K562 (cell line): ENCODE results near the gene AKT3.

Source experiments
- ZNF274 ChIP-seq: IDR thresholded peaks from 2 replicates; pipeline ENCODE4 v1.6.1; 2011; ENCODE audit warnings: low read depth, mild to moderate bottlenecking, low read length, moderate library complexity, borderline replicate concordance
- TF ChIP-seq, protein P1 (sequence below), 2 experiments: fragments of 450-650 bp; IDR thresholded peaks; 2 replicates each; pipeline ENCODE4 v1.6.1; 2016; ENCODE audit warnings: mild to moderate bottlenecking in 2 of 2, borderline replicate concordance in 1 of 2, low read depth in 1 of 2, moderate library complexity in 1 of 2

DNA sequence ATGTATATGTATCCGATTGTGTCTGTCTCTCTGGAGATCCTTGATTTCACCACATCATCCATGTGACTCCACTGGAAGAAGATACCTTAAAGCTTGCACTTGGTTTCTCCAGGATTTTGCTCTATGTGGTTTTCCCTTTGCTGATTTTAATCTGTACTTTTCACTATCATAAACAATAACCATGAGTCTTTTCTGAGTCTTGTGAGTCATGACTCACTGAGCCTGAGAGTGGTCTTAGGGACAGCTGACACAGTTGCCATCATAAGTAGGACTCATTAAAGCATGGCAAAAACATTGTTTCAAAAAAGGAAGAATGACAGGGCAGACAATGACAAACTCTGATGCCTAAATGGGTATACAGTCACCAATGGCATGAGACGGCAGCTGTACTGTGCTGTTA lies 226.2 kb downstream of the AKT3 start:
- TF ChIP-seq ZNF274 = no peak
- TF ChIP-seq, protein P1, sequence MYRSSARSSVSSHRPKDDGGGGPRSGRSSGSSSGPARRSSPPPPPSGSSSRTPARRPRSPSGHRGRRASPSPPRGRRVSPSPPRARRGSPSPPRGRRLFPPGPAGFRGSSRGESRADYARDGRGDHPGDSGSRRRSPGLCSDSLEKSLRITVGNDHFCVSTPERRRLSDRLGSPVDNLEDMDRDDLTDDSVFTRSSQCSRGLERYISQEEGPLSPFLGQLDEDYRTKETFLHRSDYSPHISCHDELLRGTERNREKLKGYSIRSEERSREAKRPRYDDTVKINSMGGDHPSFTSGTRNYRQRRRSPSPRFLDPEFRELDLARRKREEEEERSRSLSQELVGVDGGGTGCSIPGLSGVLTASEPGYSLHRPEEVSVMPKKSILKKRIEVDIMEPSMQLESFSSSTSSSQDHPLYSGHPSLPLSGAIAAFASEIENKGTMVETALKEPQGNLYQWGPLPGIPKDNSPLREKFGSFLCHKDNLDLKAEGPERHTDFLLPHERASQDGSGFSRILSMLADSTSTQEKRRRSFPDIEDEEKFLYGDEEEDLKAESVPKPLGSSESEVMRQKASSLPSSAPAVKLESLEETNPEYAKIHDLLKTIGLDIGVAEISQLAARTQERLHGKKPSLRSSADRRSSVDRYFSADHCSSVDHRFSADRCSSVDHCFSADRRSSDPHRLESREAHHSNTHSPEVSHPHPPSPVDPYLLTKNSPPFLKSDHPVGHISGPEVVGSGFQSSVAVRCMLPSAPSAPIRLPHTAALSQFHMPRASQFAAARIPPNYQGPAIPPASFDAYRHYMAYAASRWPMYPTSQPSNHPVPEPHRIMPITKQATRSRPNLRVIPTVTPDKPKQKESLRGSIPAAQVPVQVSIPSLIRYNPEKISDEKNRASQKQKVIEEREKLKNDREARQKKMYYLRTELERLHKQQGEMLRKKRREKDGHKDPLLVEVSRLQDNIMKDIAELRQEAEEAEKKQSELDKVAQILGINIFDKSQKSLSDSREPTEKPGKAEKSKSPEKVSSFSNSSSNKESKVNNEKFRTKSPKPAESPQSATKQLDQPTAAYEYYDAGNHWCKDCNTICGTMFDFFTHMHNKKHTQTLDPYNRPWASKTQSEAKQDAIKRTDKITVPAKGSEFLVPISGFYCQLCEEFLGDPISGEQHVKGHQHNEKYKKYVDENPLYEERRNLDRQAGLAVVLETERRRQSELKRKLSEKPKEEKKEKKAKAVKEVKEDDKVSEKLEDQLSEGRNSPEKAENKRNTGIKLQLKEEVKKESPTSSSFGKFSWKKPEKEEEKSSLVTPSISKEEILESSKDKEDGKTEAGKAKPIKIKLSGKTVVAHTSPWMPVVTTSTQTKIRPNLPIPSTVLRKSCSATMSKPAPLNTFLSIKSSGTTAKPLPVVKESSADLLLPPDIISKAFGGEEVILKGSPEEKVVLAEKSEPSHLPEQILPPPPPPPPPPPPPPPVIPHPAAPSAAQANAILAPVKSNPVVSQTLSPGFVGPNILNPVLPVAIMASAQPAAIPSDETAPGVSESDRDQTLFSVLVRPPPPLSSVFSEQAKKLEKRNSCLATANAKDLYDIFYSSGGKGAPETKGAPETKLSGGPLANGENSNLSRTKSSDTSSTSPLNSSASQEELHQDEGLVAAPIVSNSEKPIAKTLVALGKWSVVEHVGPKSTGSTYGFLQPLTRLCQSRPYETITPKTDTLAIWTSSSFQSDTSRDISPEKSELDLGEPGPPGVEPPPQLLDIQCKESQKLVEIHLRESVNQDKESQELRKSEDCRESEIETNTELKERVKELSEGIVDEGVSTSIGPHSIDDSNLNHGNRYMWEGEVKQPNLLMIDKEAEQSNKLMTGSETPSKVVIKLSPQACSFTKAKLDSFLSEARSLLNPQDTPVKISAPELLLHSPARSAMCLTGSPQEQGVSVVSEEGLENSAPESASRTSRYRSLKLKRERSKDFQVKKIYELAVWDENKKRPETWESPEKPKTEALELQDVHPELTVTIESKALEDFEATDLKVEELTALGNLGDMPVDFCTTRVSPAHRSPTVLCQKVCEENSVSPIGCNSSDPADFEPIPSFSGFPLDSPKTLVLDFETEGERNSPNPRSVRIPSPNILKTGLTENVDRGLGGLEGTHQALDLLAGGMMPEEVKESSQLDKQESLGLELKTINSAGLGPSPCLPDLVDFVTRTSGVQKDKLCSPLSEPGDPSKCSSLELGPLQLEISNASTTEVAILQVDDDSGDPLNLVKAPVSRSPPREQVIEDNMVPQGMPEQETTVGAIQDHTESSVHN (IDR thresholded peaks at IDR 0.05; ENCODE audit: borderline replicate concordance in 1 of 2, low read depth in 1 of 2) = no peak
